Neutrophil (primary cell): Measurements from ENCODE around the gene SH3PXD2B.
"Not testable (repeated sequence)": the region's sequence is repeated elsewhere in the genome, so short reads cannot be mapped to it uniquely, and the experiment has no call there.

Experiments
- H3K27ac ChIP-seq: fragments of 200-600 bp; sonication (generic); 2 replicates; pipeline ENCODE4 v1.5.1; 2016; ENCODE audit warnings: mild to moderate bottlenecking, moderate library complexity
- H3K27me3 ChIP-seq: fragments of 200-600 bp; sonication (generic); 2 replicates; pipeline ENCODE4 v1.6.0; 2016; ENCODE audit warnings: mild to moderate bottlenecking
- H3K36me3 ChIP-seq: fragments of 200-600 bp; sonication (generic); 2 replicates; pipeline ENCODE4 v1.5.1; 2017
- H3K4me1 ChIP-seq, 2 experiments: fragments of 200-600 bp in 1 of 2; sonication (generic) in 1 of 2; 1 replicate in 1 of 2; 2 replicates in 1 of 2; pipeline versions ENCODE4 v1.5.1 to v1.6.1; 2013 to 2016; ENCODE audit warnings: low read depth in 1 of 2, low read length in 1 of 2, mild to moderate bottlenecking in 1 of 2, moderate library complexity in 1 of 2; ENCODE audit not compliant: control insufficient read depth in 1 of 2, insufficient read depth in 1 of 2
- H3K4me3 ChIP-seq, 2 experiments: fragments of 200-600 bp in 1 of 2; sonication (generic) in 1 of 2; 1 replicate in 1 of 2; 2 replicates in 1 of 2; pipeline ENCODE4 v1.5.1; 2013 to 2016; ENCODE audit warnings: low read depth in 1 of 2, low read length in 1 of 2, mild to moderate bottlenecking in 1 of 2, moderate library complexity in 1 of 2
- H3K9me3 ChIP-seq: fragments of 200-600 bp; sonication (generic); 2 replicates; pipeline ENCODE4 v1.5.1; 2016
- TF ChIP-seq, protein P1 (sequence below): fragments of 200-600 bp; sonication (generic); IDR thresholded peaks from 2 replicates; pipeline ENCODE4 v1.5.1; 2016; ENCODE audit warnings: antibody characterized with exemption

The SH3PXD2B gene

GRCh38 chr5:172293054-172293744, 161.1 kb downstream of the SH3PXD2B start:
- Histone ChIP-seq H3K36me3 (no peaks in the 10 kb centered on the region), H3K27me3 (no peaks in the 10 kb centered on the region), H3K9me3 (no peaks in the 10 kb centered on the region), H3K4me3 (no peak overlapping the region), H3K4me1 (no peaks in the 10 kb centered on the region), H3K27ac (no peak overlapping the region)
- TF ChIP-seq, protein P1, sequence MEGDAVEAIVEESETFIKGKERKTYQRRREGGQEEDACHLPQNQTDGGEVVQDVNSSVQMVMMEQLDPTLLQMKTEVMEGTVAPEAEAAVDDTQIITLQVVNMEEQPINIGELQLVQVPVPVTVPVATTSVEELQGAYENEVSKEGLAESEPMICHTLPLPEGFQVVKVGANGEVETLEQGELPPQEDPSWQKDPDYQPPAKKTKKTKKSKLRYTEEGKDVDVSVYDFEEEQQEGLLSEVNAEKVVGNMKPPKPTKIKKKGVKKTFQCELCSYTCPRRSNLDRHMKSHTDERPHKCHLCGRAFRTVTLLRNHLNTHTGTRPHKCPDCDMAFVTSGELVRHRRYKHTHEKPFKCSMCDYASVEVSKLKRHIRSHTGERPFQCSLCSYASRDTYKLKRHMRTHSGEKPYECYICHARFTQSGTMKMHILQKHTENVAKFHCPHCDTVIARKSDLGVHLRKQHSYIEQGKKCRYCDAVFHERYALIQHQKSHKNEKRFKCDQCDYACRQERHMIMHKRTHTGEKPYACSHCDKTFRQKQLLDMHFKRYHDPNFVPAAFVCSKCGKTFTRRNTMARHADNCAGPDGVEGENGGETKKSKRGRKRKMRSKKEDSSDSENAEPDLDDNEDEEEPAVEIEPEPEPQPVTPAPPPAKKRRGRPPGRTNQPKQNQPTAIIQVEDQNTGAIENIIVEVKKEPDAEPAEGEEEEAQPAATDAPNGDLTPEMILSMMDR: peak; percentile 64

DNA sequence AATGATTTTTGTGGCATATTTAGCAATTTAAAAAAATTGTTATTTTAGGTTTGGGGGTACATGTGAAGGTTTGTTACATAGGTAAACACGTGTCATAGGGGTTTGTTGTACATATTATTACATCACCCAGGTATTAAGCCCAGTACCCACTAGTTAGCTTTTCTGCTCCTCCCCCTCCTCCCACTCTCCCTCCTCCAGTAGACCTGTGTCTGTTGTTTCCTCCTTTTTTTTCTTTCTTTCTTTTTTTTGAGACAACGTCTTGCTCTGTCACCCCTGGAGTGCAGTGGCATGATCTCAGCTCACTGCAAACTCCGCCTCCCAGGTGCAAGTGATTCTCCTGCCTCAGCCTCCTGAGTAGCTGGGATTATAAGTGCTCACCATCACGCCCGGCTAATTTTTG, 162.5 kb downstream of the SH3PXD2B start:
- H3K27me3 ChIP-seq, H3K4me1 ChIP-seq, H3K36me3 ChIP-seq, H3K9me3 ChIP-seq, H3K4me3 ChIP-seq, H3K27ac ChIP-seq: not testable (repeated sequence)

DNA sequence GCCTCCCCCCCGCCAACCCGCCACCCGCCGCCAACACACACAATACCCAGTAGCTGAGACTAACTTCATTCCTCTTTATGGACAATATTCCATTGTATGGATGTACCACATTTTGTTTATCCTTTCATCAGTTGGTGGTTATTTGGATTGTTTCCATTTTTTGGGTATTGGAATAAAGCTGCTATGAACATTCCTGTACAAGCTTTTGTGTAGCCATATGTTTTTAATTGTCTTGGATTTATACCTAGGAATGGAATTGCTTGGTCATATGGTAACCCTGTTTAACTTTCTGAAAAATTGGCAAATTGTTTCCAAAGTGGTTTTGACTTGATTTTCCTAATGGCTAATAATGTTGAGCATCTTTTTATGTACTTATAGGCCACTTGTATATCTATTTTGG, 165.9 kb downstream of the SH3PXD2B start:
- H3K36me3 ChIP-seq: no peaks in the 10 kb centered on the region
- H3K4me1 ChIP-seq: peaks cover 8% of the 10 kb centered on the region in 2 experiments
- H3K9me3 ChIP-seq: no peaks in the 10 kb centered on the region
- TF ChIP-seq, protein P1: no peak
- peaks cover 18% of the 10 kb centered on the region for H3K27me3 ChIP-seq
- H3K27ac ChIP-seq: no peak overlapping the region
- H3K4me3 ChIP-seq: no peak overlapping the region

DNA sequence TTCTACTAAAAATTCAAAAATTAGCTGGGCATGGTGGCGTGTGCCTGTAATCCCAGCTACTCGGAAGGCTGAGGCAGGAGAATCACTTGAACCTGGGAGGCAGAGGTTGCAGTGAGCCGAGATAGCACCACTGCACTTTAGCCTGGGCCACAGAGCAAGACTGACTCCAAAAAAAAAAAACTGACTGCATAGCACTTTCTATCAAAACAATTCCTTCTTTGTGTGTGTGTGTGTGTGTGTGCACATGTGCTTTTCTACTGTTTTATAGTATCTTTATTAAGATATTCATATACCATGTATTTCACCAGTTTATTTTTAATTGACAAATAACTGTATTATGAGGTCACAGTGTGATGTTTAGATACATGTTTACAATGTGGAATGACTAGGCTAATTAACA, 167.2 kb downstream of the SH3PXD2B start:
- H3K27ac ChIP-seq, H3K9me3 ChIP-seq, H3K36me3 ChIP-seq, H3K4me3 ChIP-seq: not testable (repeated sequence)
- Histone ChIP-seq H3K27me3 (peaks cover 28% of the 10 kb centered on the region), H3K4me1 (peaks cover 20 to 21% of the 10 kb centered on the region in 2 experiments)

DNA sequence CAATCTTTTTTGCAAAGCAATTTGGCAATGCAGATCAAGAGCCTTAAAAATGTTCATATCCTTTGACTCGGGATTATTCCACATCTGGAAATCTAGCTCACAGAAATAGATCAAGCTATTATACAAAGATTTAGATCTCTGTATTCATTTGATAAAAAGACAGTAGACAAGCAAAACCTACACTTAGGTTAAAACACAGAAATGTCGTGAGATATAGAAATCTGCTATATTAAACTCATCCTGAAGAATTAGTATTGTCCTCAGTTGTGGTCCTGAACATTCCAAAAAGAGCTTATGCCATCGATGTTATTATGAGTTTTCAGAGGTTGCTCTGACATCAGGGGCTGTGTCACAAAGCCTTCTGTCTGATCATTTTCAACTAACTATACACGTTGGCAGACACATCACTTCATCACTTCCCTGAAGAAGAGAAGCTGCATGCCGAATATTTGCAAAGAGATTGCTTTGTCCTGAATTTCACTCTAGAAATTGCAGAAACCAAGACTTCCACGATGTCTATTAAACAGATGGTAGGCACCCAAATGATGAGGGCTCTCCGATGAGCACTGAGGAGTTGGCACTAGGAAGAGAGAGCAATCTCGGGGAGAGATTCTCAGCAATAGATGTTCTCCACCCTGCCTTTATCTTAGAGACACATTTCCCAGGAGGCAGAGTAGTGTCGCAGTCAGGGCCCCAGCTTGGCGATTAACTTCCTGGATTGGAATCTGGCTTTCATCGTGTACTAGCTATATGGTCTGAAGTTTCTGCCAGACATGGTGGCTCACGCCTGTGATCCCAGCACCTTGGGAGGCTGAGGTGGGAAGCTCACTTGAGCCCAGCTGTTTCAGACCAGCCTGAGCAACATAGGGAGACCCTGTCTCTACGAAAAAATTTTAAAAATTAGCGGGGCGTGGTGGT, 168.8 kb downstream of the SH3PXD2B start:
- H3K4me3 ChIP-seq: peak overlapping the region in 1 of 2 experiments; percentile 77
- TF ChIP-seq, protein P1: no peak
- H3K36me3 ChIP-seq: no peaks in the 10 kb centered on the region
- no peaks in the 10 kb centered on the region for H3K9me3 ChIP-seq
- H3K4me1 ChIP-seq: peaks cover 21 to 23% of the 10 kb centered on the region in 2 experiments
- H3K27ac ChIP-seq: no peak overlapping the region
- H3K27me3 ChIP-seq: peaks cover 29% of the 10 kb centered on the region

DNA sequence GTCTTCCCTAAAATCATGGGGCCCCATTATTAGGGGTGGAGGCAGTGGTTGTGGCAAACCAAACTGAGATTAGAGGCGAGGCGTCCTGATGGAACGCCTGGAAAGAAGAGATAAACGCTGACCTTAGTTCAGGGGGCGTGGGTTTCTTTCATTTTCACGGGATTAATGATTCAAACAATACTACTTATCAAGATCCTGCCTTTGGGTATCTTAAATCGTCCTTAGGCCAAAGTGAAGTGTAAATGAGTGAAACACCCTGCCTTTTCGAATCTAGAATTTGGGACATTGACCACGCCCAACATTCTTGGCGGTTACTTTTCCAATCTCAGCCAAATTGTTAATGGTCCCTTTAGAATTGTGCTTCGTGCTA, 169.7 kb downstream of the SH3PXD2B start:
- Histone ChIP-seq H3K27ac (peak overlapping the region; percentile 81), H3K4me3 (peak overlapping the region; percentile 77), H3K4me1 (peaks cover 21 to 23% of the 10 kb centered on the region in 2 experiments), H3K27me3 (peaks cover 29% of the 10 kb centered on the region), H3K36me3 (no peaks in the 10 kb centered on the region), H3K9me3 (no peaks in the 10 kb centered on the region)
- TF ChIP-seq, protein P1: no peak
